K562 (cell line): ENCODE data around the gene ATE1. TPM values are rescaled to one million over a fixed set of nuclear protein-coding genes. Genes with fewer than 3 reads are reported as not detected.
A peak's percentile ranks its signal among the peaks of the same experiment; 100 is the strongest.

Source experiments
- AFF1 ChIP-seq, 2 experiments: fragments of 450-650 bp; IDR thresholded peaks; 2 replicates each; pipeline ENCODE4 v1.6.1; 2018; ENCODE audit warnings: mild to moderate bottlenecking in 2 of 2, low read depth in 1 of 2; ENCODE audit not compliant: partially characterized antibody in 2 of 2
- ARID1B ChIP-seq: fragments of 450-650 bp; IDR thresholded peaks from 2 replicates; pipeline ENCODE4 v1.6.1; 2016; ENCODE audit warnings: antibody characterized with exemption, mild to moderate bottlenecking, inconsistent platforms
- ATF3 ChIP-seq, 2 experiments: fragments of 450-650 bp in 1 of 2; sonication (generic) in 1 of 2; formaldehyde crosslinking in 1 of 2; IDR thresholded peaks in 1 of 2; conservative IDR thresholded peaks in 1 of 2; 2 replicates each; pipeline versions ENCODE4 v1.6.1 to v1.8.1; 2016 to 2023; ENCODE audit warnings: mild to moderate bottlenecking in 2 of 2, moderate library complexity in 2 of 2, inconsistent platforms in 1 of 2, missing genetic modification reagents in 1 of 2
- ATF4 ChIP-seq: fragments of 450-650 bp; formaldehyde crosslinking; IDR thresholded peaks from 2 replicates; pipeline ENCODE4 v1.4.0; 2022; ENCODE audit warnings: mild to moderate bottlenecking, moderate library complexity
- FOXJ2 ChIP-seq: fragments of 200-800 bp; sonication (Bioruptor generic); IDR thresholded peaks from 2 replicates; pipeline ENCODE4 v1.6.1; 2016; ENCODE audit warnings: missing genetic modification characterization, missing compliant biosample characterization
- NR4A1 ChIP-seq, 2 experiments: fragments of 250-450 bp in 1 of 2; fragments of 450-650 bp in 1 of 2; sonication (Bioruptor Pico) in 1 of 2; IDR thresholded peaks; 2 replicates each; pipeline versions ENCODE4 v1.4.0 to v1.6.1; 2016 to 2020; ENCODE audit warnings: mild to moderate bottlenecking in 2 of 2, missing compliant biosample characterization in 1 of 2, missing genetic modification characterization in 1 of 2, moderate library complexity in 1 of 2
- POLR2B ChIP-seq: fragments of 450-650 bp; IDR thresholded peaks from 2 replicates; pipeline ENCODE4 v1.6.1; 2018; ENCODE audit warnings: low read depth; ENCODE audit not compliant: partially characterized antibody
- POLR3G ChIP-seq: IDR thresholded peaks from 2 replicates; pipeline ENCODE4 v1.6.1; 2011; ENCODE audit not compliant: insufficient read length, insufficient replicate concordance; ENCODE audit errors: extremely low read depth
- SMARCE1 ChIP-seq: fragments of 450-650 bp; IDR thresholded peaks from 2 replicates; pipeline ENCODE4 v1.7.1; 2016; ENCODE audit warnings: mild to moderate bottlenecking
- TFE3 ChIP-seq: fragments of 450-650 bp; formaldehyde crosslinking; IDR thresholded peaks from 2 replicates; pipeline ENCODE4 v1.4.0; 2020; ENCODE audit warnings: mild to moderate bottlenecking, mixed read lengths
- TRIM24 ChIP-seq, 2 experiments: fragments of 450-650 bp; IDR thresholded peaks; 2 replicates each; pipeline ENCODE4 v1.6.1; 2016
- ZBTB26 ChIP-seq: fragments of 450-650 bp; formaldehyde crosslinking; IDR thresholded peaks from 2 replicates; pipeline ENCODE4 v1.4.0; 2022; ENCODE audit warnings: missing genetic modification characterization
- ZNF584 ChIP-seq: fragments of 200-800 bp; sonication (Bioruptor generic); IDR thresholded peaks from 2 replicates; pipeline ENCODE4 v1.6.1; 2016; ENCODE audit warnings: low read depth, mild to moderate bottlenecking, missing genetic modification characterization, missing compliant biosample characterization
- polyA plus RNA-seq, 8 experiments: library from polyadenylated mRNA; depleted of rRNA in 4 of 8; stranded (reverse) in 5 of 8; unstranded in 3 of 8; fragments of >200 nt; fragmentation: Nextera tagmentation in 2 of 8; fragmentation: Illumina TruSeq in 1 of 8; extraction: Ambion mirVana in 2 of 8; extraction: Trizol in 1 of 8; gene quantifications; 2 replicates each; pipeline versions ENCODE4 v1.2.1 to v1.2.3, GENCODE V29; 2011 to 2014; ENCODE audit warnings: inconsistent platforms in 1 of 8, missing spikeins in 1 of 8
- total RNA-seq, 7 experiments: library from RNA; depleted of rRNA in 6 of 7; stranded (reverse); fragments of >200 nt in 6 of 7; fragmentation: Illumina TruSeq in 2 of 7; extraction: Trizol in 2 of 7; gene quantifications; 2 replicates each; pipeline versions ENCODE4 v1.2.1 to v1.2.3, GENCODE V29; 2011 to 2021; ENCODE audit warnings: low replicate concordance in 1 of 7

ATE1 gene
- total and polyA plus RNA-seq, 9 of the 15 experiments (the other 6 are each of a cell fraction or from before 2014, with no cell fraction given): 3.0 to 14.2 (median 8.8) TPM

- TF ChIP-seq ATF4 (CRISPR knock-in tag): peak; percentile 39; the same call in 1 of the 2 replicates
- 0 out of 2 replicates have a peak, but pooled peaks have one; percentile 22 for TF ChIP-seq ZNF584
- TF ChIP-seq POLR3G: no peak
- peak; percentile 62 for TF ChIP-seq ARID1B
- TF ChIP-seq POLR2B: no peak
- TF ChIP-seq ATF3 (IDR thresholded peaks at IDR 0.05): peak; percentile 70
- no peak for TF ChIP-seq ATF3 (CRISPR knock-in tag; conservative IDR thresholded peaks at IDR 0.05)
- TF ChIP-seq TRIM24 (IDR thresholded peaks at IDR 0.05): peak; percentile 16 to 74; a peak in 2 of 4 replicates
- TF ChIP-seq TFE3 (CRISPR knock-in tag): no peak
- TF ChIP-seq SMARCE1: peak; percentile 43; the same call in 1 of the 2 replicates
- TF ChIP-seq ZBTB26 (CRISPR knock-in tag): no peak
- peak in 1 of 2 experiments; percentile 20 for TF ChIP-seq AFF1 (IDR thresholded peaks at IDR 0.05; ENCODE audit: low read depth in 1 of 2, partially characterized antibody in 2 of 2)
- peak; percentile 66; the same call in 1 of the 2 replicates for TF ChIP-seq FOXJ2 (tag)
- TF ChIP-seq NR4A1 (CRISPR knock-in tag; IDR thresholded peaks at IDR 0.05): no peak
- TF ChIP-seq NR4A1 (tag; IDR thresholded peaks at IDR 0.05): no peak
These were observed 94.4 kb downstream of the ATE1 start (continued) for GRCh38 chr10:121833387-121833786.
